ENCODE data around the gene KCNK4. TPM values are rescaled to one million over a fixed set of nuclear protein-coding genes. Genes with fewer than 3 reads are reported as not detected.

Gene KCNK4
- total RNA-seq, 1 donor from 2014 or later, result 0.44 TPM

- intact Hi-C loops (cut with micrococcal nuclease), result loop anchor here (1.0 kb wide), 6 partner anchors 9 to 105 kb away; partner anchors contain the start of genes BAD, FKBP2 and VEGFB
- H3K27ac Mint-ChIP-seq, result peak overlapping the region; percentile 24
- H3K9me3 Mint-ChIP-seq, result no peaks in the 10 kb centered on the region
- no peaks in the 10 kb centered on the region for H3K27me3 Mint-ChIP-seq
- DNase-seq (no peak), ATAC-seq (ENCODE audit: low read depth) (no peak)
- peak overlapping the region; percentile 81 for H3K4me3 Mint-ChIP-seq
- ChIA-PET CTCF (interaction anchor here (1.2 to 2.9 kb wide), 11 partner anchors 8 to 105 kb away, joined by 3 to 14 read pairs (median 7); partner anchors contain the start of genes ESRRA, FERMT3 and FKBP2), POLR2A (interaction anchor here (1.0 to 2.8 kb wide), 10 partner anchors 9 to 64 kb away, joined by 3 to 15 read pairs (median 6); partner anchors contain the start of genes DNAJC4, ESRRA, FKBP2 and STIP1)
- H3K4me1 Mint-ChIP-seq, result peaks cover 22% of the 10 kb centered on the region
- TF ChIP-seq CTCF (IDR thresholded peaks at IDR 0.05), result no peak
- peaks cover 6% of the 10 kb centered on the region for H3K36me3 Mint-ChIP-seq (ENCODE audit: low read depth)
Observed at GRCh38 chr11:64250415-64251015, 40.6 kb upstream of the KCNK4 start.

- TF ChIP-seq CTCF (IDR thresholded peaks at IDR 0.05), result no peak
- POLR2A ChIA-PET, result interaction anchor here (1.1 to 2.8 kb wide), 11 partner anchors 9 to 64 kb away, joined by 3 to 15 read pairs (median 8); partner anchors contain the start of genes ESRRA, FKBP2 and STIP1
- peak; percentile 72 for DNase-seq
- Mint-ChIP-seq H3K4me1 (peaks cover 17% of the 10 kb centered on the region), H3K9me3 (no peaks in the 10 kb centered on the region), H3K36me3 (ENCODE audit: low read depth) (peaks cover 2% of the 10 kb centered on the region), H3K4me3 (peak within 1 kb of the TSS; percentile 85), H3K27ac (peak within 1 kb of the TSS; percentile 25), H3K27me3 (no peaks in the 10 kb centered on the region)
- peak; percentile 65 for ATAC-seq (ENCODE audit: low read depth)
- intact Hi-C loops (cut with micrococcal nuclease), result loop anchor here (1.0 kb wide), 6 partner anchors 10 to 104 kb away; partner anchors contain the start of genes BAD, FKBP2 and VEGFB
- CTCF ChIA-PET, result interaction anchor here (0.8 to 2.9 kb wide), 8 partner anchors 10 to 104 kb away, joined by 3 to 13 read pairs (median 6); partner anchors contain the start of genes ESRRA and FKBP2
Observed at GRCh38 chr11:64251016-64251752, 39.9 kb upstream of the KCNK4 start, which contains the start of gene PLCB3. PLCB3 (plus strand) TSS chr11:64251530; CDS start chr11:64251650, 120 bp downstream.

- CTCF ChIA-PET, result interaction anchor here (0.7 to 2.9 kb wide), 9 partner anchors 16 to 103 kb away, joined by 3 to 13 read pairs (median 3); partner anchors contain the start of gene ESRRA
- Mint-ChIP-seq H3K27ac (peak overlapping the region; percentile 25), H3K36me3 (ENCODE audit: low read depth) (peaks cover 4% of the 10 kb centered on the region), H3K9me3 (no peaks in the 10 kb centered on the region), H3K4me1 (peaks cover 17% of the 10 kb centered on the region), H3K4me3 (peak overlapping the region; percentile 85), H3K27me3 (no peaks in the 10 kb centered on the region)
- no peak for TF ChIP-seq CTCF (IDR thresholded peaks at IDR 0.05)
- POLR2A ChIA-PET, result interaction anchor here (1.1 to 2.8 kb wide), 8 partner anchors 9 to 65 kb away, joined by 3 to 15 read pairs (median 8); partner anchors contain the start of genes FKBP2 and STIP1
- intact Hi-C loops (cut with micrococcal nuclease), result loop anchor here (1.0 kb wide), 6 partner anchors 10 to 104 kb away; partner anchors contain the start of genes BAD, FKBP2 and VEGFB
- no peak for ATAC-seq (ENCODE audit: low read depth)
- DNase-seq, result no peak
Observed at GRCh38 chr11:64251753-64252002, 39.4 kb upstream of the KCNK4 start.

GRCh38 chr11:64252003-64252872, 38.9 kb upstream of the KCNK4 start:
- intact Hi-C loops (cut with micrococcal nuclease), result no loop called here
- Mint-ChIP-seq H3K27me3 (no peaks in the 10 kb centered on the region), H3K4me1 (peaks cover 17% of the 10 kb centered on the region), H3K4me3 (peak overlapping the region; percentile 85), H3K9me3 (no peaks in the 10 kb centered on the region), H3K36me3 (ENCODE audit: low read depth) (peaks cover 4% of the 10 kb centered on the region), H3K27ac (peak overlapping the region; percentile 25)
- no peak for ATAC-seq (ENCODE audit: low read depth)
- DNase-seq, result no peak
- POLR2A ChIA-PET, result interaction anchor here (0.7 to 2.8 kb wide), 6 partner anchors 10 to 47 kb away, joined by 3 to 15 read pairs (median 6); partner anchors contain the start of gene FKBP2
- TF ChIP-seq CTCF (IDR thresholded peaks at IDR 0.05), result no peak
- CTCF ChIA-PET, result interaction anchor here (0.7 to 2.9 kb wide), 8 partner anchors 15 to 67 kb away, joined by 3 to 13 read pairs (median 3); partner anchors contain the start of gene ESRRA
